GM21786 (cell line): ENCODE measurements around the gene SNURF.
"Not testable (repeated sequence)": the region's sequence is repeated elsewhere in the genome, so short reads cannot be mapped to it uniquely, and the experiment has no call there.

Experiments
- ATAC-seq: cut with Tn5 transposase; IDR thresholded peaks from one replicate; pipeline ENCODE4 v1.9.1; 2021; ENCODE audit not compliant: unreplicated experiment

Gene SNURF

GRCh38 chr15:24966364-24967103, 11.7 kb downstream of the SNURF start:
- ATAC-seq = no peak

GRCh38 chr15:24971052-24971451, 16.3 kb downstream of the SNURF start:
- no peak for ATAC-seq

- no peak for ATAC-seq
These were observed 17.0 kb downstream of the SNURF start for GRCh38 chr15:24971772-24972171.

- not testable (repeated sequence) for ATAC-seq
These were observed 17.9 kb downstream of the SNURF start for GRCh38 chr15:24972707-24973106.

- no peak for ATAC-seq
These were observed 22.1 kb downstream of the SNURF start for GRCh38 chr15:24976932-24977331.

- ATAC-seq = no peak
These were observed 22.9 kb downstream of the SNURF start for GRCh38 chr15:24977686-24978085.

- no peak for ATAC-seq
These were observed 30.4 kb downstream of the SNURF start for GRCh38 chr15:24985224-24985623.

- ATAC-seq = no peak
These were observed 31.9 kb downstream of the SNURF start for GRCh38 chr15:24986653-24987052.
